GM04503 (cell line): ENCODE measurements around the gene TSEN15.

Source experiments
- DNase-seq: peaks from one replicate; pipeline ENCODE4 v3.0.0-alpha.2; 2012; ENCODE audit warnings: low read depth

TSEN15 gene

GRCh38 chr1:184051485-184052193 is at the start of gene TSEN15:
TSS of gene TSEN15 (plus strand) at chr1:184051730. CDS start at chr1:184051756, 26 bp downstream.
- DNase-seq = peak; percentile 34

- peak; percentile 81 for DNase-seq
Measured at GRCh38 chr1:184002071-184002470, 49.5 kb upstream of the TSEN15 start.

GRCh38 chr1:184004935-184005334 is 46.6 kb upstream of the TSEN15 start:
- DNase-seq = no peak

- no peak for DNase-seq
Measured at GRCh38 chr1:184005506-184005905, 46.0 kb upstream of the TSEN15 start.

GRCh38 chr1:184010788-184011187 is 40.7 kb upstream of the TSEN15 start:
- DNase-seq = no peak

GRCh38 chr1:184012187-184012586 is 39.3 kb upstream of the TSEN15 start:
- no peak for DNase-seq

- peak; percentile 25 for DNase-seq
Measured at GRCh38 chr1:184014271-184014670, 37.3 kb upstream of the TSEN15 start.

- no peak for DNase-seq
Measured at GRCh38 chr1:184016169-184016568, 35.4 kb upstream of the TSEN15 start.

GRCh38 chr1:184017306-184017705 is 34.2 kb upstream of the TSEN15 start:
- no peak for DNase-seq

GRCh38 chr1:184018622-184019021 is 32.9 kb upstream of the TSEN15 start:
- DNase-seq = no peak

GRCh38 chr1:184019069-184019468 is 32.5 kb upstream of the TSEN15 start:
- DNase-seq = no peak

GRCh38 chr1:184019506-184019905 is 32.0 kb upstream of the TSEN15 start:
- no peak for DNase-seq

- DNase-seq = no peak
Measured at GRCh38 chr1:184020328-184020727, 31.2 kb upstream of the TSEN15 start.

- DNase-seq = no peak
Measured at GRCh38 chr1:184020855-184021254, 30.7 kb upstream of the TSEN15 start.

GRCh38 chr1:184021728-184022127 is 29.8 kb upstream of the TSEN15 start:
- no peak for DNase-seq

- DNase-seq = no peak
Measured at GRCh38 chr1:184022668-184023067, 28.9 kb upstream of the TSEN15 start.

- no peak for DNase-seq
Measured at GRCh38 chr1:184023171-184023570, 28.4 kb upstream of the TSEN15 start.

GRCh38 chr1:184025242-184025675 is 26.3 kb upstream of the TSEN15 start:
- peak; percentile 87 for DNase-seq

GRCh38 chr1:184027826-184028695 is 23.5 kb upstream of the TSEN15 start:
- DNase-seq = peak; percentile 57

- no peak for DNase-seq
Measured at GRCh38 chr1:184028854-184029623, 22.5 kb upstream of the TSEN15 start.

- DNase-seq = no peak
Measured at GRCh38 chr1:184030433-184031091, 21.0 kb upstream of the TSEN15 start.

- no peak for DNase-seq
Measured at GRCh38 chr1:184031092-184031408, 20.5 kb upstream of the TSEN15 start.
